ENCODE results near the gene TNFRSF19.

DNA sequence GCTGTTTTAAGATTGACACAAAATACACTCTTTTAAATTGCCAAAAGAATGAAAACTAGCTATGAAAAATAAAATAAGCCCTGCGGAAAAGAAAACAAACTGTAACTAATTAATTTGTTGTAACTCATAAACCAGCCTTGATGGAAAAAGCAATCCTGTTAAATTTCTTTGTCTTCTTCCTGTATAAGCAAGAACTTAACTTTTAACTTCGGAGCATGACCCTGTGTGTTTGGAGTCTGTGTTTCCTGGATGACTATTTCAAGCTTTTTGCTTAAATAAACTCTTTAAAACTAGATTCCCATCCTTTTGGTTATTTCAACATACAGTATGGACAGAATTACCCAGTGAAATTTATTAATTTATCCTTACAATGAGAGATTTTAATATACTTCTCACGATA is 122.6 kb downstream of the TNFRSF19 start:
- TF ChIP-seq TEAD4 (IDR thresholded peaks at IDR 0.05; ENCODE audit: low read depth, low read length), result no peak
- no peak for TF ChIP-seq NRF1 (IDR thresholded peaks at IDR 0.05; ENCODE audit: low read depth, low read length)
- no peak for TF ChIP-seq ZNF274 (IDR thresholded peaks at IDR 0.05; ENCODE audit: borderline replicate concordance, extremely low read depth, low read length)
- TF ChIP-seq KDM1A (IDR thresholded peaks at IDR 0.05; ENCODE audit: borderline replicate concordance, low read length), result no peak
- TF ChIP-seq, protein P1, sequence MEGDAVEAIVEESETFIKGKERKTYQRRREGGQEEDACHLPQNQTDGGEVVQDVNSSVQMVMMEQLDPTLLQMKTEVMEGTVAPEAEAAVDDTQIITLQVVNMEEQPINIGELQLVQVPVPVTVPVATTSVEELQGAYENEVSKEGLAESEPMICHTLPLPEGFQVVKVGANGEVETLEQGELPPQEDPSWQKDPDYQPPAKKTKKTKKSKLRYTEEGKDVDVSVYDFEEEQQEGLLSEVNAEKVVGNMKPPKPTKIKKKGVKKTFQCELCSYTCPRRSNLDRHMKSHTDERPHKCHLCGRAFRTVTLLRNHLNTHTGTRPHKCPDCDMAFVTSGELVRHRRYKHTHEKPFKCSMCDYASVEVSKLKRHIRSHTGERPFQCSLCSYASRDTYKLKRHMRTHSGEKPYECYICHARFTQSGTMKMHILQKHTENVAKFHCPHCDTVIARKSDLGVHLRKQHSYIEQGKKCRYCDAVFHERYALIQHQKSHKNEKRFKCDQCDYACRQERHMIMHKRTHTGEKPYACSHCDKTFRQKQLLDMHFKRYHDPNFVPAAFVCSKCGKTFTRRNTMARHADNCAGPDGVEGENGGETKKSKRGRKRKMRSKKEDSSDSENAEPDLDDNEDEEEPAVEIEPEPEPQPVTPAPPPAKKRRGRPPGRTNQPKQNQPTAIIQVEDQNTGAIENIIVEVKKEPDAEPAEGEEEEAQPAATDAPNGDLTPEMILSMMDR (IDR thresholded peaks at IDR 0.05; ENCODE audit: control extremely low read depth in 1 of 3, insufficient read depth in 1 of 3, low read depth in 1 of 3, low read length in 3 of 3), result no peak
- no peak for TF ChIP-seq SIN3A (conservative IDR thresholded peaks at IDR 0.05 in 1 of 2, IDR thresholded peaks at IDR 0.05 in 1 of 2; ENCODE audit: low read depth in 1 of 2, low read length in 2 of 2)
- TF ChIP-seq SP1 (IDR thresholded peaks at IDR 0.05; ENCODE audit: low read depth, low read length), result no peak
- TF ChIP-seq TBP (IDR thresholded peaks at IDR 0.05; ENCODE audit: low read depth, low read length), result no peak
- TF ChIP-seq POLR2A (IDR thresholded peaks at IDR 0.05; ENCODE audit: control extremely low read depth in 1 of 2, low read depth in 2 of 2, low read length in 2 of 2), result no peak
- TF ChIP-seq EZH2 (IDR thresholded peaks at IDR 0.05; ENCODE audit: low read depth, low read length, severe bottlenecking), result no peak
- no peak for TF ChIP-seq SUZ12 (IDR thresholded peaks at IDR 0.05; ENCODE audit: low read length)
